Neutrophil (primary cell): Measurements from ENCODE around the gene ARHGEF6.
A peak's percentile ranks its signal among the peaks of the same experiment; 100 is the strongest.

ENCODE experiments used
- H3K27ac ChIP-seq: fragments of 200-600 bp; sonication (generic); 2 replicates; pipeline ENCODE4 v1.5.1; 2016; ENCODE audit warnings: mild to moderate bottlenecking, moderate library complexity
- H3K27me3 ChIP-seq: fragments of 200-600 bp; sonication (generic); 2 replicates; pipeline ENCODE4 v1.6.0; 2016; ENCODE audit warnings: mild to moderate bottlenecking
- H3K36me3 ChIP-seq: fragments of 200-600 bp; sonication (generic); 2 replicates; pipeline ENCODE4 v1.5.1; 2017
- H3K4me1 ChIP-seq, 2 experiments: fragments of 200-600 bp in 1 of 2; sonication (generic) in 1 of 2; 1 replicate in 1 of 2; 2 replicates in 1 of 2; pipeline versions ENCODE4 v1.5.1 to v1.6.1; 2013 to 2016; ENCODE audit warnings: low read depth in 1 of 2, low read length in 1 of 2, mild to moderate bottlenecking in 1 of 2, moderate library complexity in 1 of 2; ENCODE audit not compliant: control insufficient read depth in 1 of 2, insufficient read depth in 1 of 2
- H3K4me3 ChIP-seq, 2 experiments: fragments of 200-600 bp in 1 of 2; sonication (generic) in 1 of 2; 1 replicate in 1 of 2; 2 replicates in 1 of 2; pipeline ENCODE4 v1.5.1; 2013 to 2016; ENCODE audit warnings: low read depth in 1 of 2, low read length in 1 of 2, mild to moderate bottlenecking in 1 of 2, moderate library complexity in 1 of 2
- H3K9me3 ChIP-seq: fragments of 200-600 bp; sonication (generic); 2 replicates; pipeline ENCODE4 v1.5.1; 2016
- TF ChIP-seq, protein P1 (sequence below): fragments of 200-600 bp; sonication (generic); IDR thresholded peaks from 2 replicates; pipeline ENCODE4 v1.5.1; 2016; ENCODE audit warnings: antibody characterized with exemption

The ARHGEF6 gene

DNA sequence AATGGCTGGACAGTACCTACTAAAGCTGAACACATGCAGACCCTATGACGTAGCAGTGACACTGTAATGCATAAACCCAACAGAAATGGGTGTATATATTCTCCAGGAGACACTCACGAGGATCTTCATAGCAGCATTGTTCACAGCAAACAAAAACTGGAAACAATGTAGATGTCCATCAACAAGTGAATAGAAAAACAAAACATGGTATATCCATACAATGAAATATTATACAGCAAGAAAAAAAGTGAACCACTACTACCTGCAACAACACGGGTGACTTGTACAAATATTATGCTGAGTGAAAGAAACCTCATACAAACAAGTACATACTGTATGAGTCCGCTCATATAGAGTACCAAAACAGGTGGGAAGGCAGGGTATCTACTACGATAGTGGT is 16.5 kb downstream of the ARHGEF6 start:
- H3K27ac ChIP-seq, result no peak overlapping the region
- no peak overlapping the region for H3K4me3 ChIP-seq
- H3K9me3 ChIP-seq, result no peaks in the 10 kb centered on the region
- H3K4me1 ChIP-seq, result peaks cover 30 to 35% of the 10 kb centered on the region in 2 experiments
- no peaks in the 10 kb centered on the region for H3K27me3 ChIP-seq
- no peaks in the 10 kb centered on the region for H3K36me3 ChIP-seq
- TF ChIP-seq, protein P1, sequence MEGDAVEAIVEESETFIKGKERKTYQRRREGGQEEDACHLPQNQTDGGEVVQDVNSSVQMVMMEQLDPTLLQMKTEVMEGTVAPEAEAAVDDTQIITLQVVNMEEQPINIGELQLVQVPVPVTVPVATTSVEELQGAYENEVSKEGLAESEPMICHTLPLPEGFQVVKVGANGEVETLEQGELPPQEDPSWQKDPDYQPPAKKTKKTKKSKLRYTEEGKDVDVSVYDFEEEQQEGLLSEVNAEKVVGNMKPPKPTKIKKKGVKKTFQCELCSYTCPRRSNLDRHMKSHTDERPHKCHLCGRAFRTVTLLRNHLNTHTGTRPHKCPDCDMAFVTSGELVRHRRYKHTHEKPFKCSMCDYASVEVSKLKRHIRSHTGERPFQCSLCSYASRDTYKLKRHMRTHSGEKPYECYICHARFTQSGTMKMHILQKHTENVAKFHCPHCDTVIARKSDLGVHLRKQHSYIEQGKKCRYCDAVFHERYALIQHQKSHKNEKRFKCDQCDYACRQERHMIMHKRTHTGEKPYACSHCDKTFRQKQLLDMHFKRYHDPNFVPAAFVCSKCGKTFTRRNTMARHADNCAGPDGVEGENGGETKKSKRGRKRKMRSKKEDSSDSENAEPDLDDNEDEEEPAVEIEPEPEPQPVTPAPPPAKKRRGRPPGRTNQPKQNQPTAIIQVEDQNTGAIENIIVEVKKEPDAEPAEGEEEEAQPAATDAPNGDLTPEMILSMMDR, result no peak

DNA sequence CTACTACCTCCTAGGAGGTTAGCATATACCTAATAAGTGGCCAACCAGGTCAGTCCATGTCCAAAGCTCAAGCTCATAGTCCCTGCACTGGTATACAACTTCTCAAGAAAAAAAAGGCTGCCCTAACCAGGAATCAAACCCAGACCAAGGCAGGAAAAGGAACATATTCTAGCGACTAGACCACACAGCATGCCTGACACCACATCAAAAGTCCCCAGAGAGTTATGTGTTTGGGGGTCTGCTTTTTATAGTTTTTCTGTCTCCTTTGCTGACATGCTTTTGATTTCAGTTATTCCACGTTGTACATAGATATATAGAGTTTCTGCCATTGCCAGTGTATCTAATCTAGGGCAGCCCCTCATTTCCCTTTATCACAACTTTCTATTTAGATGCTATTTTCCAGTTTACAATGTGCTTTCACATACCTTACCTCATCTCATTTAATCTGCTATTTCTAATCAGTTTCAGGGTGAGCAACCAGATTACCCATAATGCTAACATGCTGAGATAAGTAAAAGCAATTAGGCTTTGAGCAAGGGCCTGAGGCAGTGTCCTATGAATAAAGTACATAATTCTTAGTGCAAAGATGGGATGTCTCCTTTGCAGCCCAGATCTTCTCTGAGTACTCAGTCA is 17.8 kb downstream of the ARHGEF6 start:
- H3K4me3 ChIP-seq, result no peak overlapping the region
- H3K4me1 ChIP-seq, result peaks cover 19 to 24% of the 10 kb centered on the region in 2 experiments
- no peaks in the 10 kb centered on the region for H3K27me3 ChIP-seq
- TF ChIP-seq, protein P1, result no peak
- no peaks in the 10 kb centered on the region for H3K36me3 ChIP-seq
- no peaks in the 10 kb centered on the region for H3K9me3 ChIP-seq
- H3K27ac ChIP-seq, result no peak overlapping the region

DNA sequence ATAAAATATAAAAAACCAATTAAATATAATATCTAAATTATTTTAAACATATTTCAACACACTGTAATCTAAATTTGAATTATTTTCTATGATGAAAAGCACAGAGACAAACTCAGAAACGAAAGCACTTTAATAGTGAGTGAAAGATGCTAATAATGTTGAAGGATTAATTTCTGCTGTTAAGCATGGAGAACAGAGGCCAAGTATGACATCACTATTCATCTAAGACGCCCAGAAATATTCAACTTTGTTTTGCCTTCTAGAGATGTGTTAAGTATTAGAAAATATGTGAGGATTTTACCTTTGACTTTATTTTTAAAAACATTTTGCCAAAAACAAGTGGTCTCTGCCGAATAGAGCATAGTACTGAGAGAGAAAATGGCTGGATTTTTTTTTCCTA is 19.3 kb downstream of the ARHGEF6 start:
- TF ChIP-seq, protein P1, result no peak
- H3K4me1 ChIP-seq, result peaks cover 13 to 21% of the 10 kb centered on the region in 2 experiments

GRCh38 chrX:136759968-136760367 is 20.8 kb downstream of the ARHGEF6 start:
- H3K27ac ChIP-seq, result peak overlapping the region; percentile 79
- TF ChIP-seq, protein P1, result no peak
- no peaks in the 10 kb centered on the region for H3K36me3 ChIP-seq
- H3K4me3 ChIP-seq, result no peak overlapping the region
- H3K27me3 ChIP-seq, result no peaks in the 10 kb centered on the region
- H3K9me3 ChIP-seq, result no peaks in the 10 kb centered on the region
- H3K4me1 ChIP-seq, result peaks cover 14 to 21% of the 10 kb centered on the region in 2 experiments

More for the DNA sequence above, 19.3 kb downstream of the ARHGEF6 start:
- Histone ChIP-seq H3K27ac (peak overlapping the region; percentile 79), H3K27me3 (no peaks in the 10 kb centered on the region), H3K4me3 (no peak overlapping the region), H3K9me3 (no peaks in the 10 kb centered on the region), H3K36me3 (no peaks in the 10 kb centered on the region)

GRCh38 chrX:136755411-136755810 is 25.3 kb downstream of the ARHGEF6 start:
- peaks cover 20 to 24% of the 10 kb centered on the region in 2 experiments for H3K4me1 ChIP-seq
- H3K27ac ChIP-seq, result no peak overlapping the region
- H3K36me3 ChIP-seq, result no peaks in the 10 kb centered on the region
- TF ChIP-seq, protein P1, result no peak
- no peaks in the 10 kb centered on the region for H3K9me3 ChIP-seq
- H3K27me3 ChIP-seq, result no peaks in the 10 kb centered on the region
- H3K4me3 ChIP-seq, result no peak overlapping the region
